ENCODE results near the gene PCDHGC3.
A peak's percentile ranks its signal among the peaks of the same experiment; 100 is the strongest.

Gene PCDHGC3

GRCh38 chr5:141523991-141524390, 48.2 kb downstream of the PCDHGC3 start:
- DNase-seq (ENCODE audit: low read depth): no peak

GRCh38 chr5:141524604-141525597, 49.1 kb downstream of the PCDHGC3 start:
- DNase-seq (ENCODE audit: low read depth): peak; percentile 89

- no peak for DNase-seq (ENCODE audit: low read depth)
Observed at GRCh38 chr5:141525653-141526052, 49.9 kb downstream of the PCDHGC3 start.

DNA sequence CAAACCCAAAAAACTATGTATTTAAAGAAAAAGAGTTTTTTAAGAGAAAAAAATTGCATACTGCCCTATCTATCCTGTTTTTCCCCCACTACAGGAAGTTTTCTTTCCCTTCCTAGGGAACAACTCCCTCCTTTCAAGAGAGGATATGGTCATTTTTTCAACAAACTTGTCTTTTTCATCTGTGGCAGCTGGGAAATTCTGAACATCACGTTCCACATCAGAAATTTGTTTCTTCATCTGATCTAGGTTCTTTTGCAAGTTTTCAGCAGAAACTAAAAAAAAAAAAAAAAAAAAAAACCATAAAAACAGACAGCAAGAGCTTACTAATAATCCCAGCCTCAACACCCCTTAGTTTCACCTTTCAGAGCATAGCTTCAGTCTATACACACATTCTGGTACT, 51.7 kb downstream of the PCDHGC3 start:
- DNase-seq (ENCODE audit: low read depth): no peak
